Adrenal gland (tissue), 12 donors: ENCODE data around the gene KCNC1. TPM values are rescaled to one million over a fixed set of nuclear protein-coding genes. Genes with fewer than 3 reads are reported as not detected.

Source experiments
- DNase-seq, 7 donors: peaks; one replicate each; pipeline ENCODE4 v3.0.0-alpha.2; 2019 to 2020
- H3K27ac ChIP-seq, 5 donors: fragments of 200-600 bp; sonication (generic) in 4 of 5; 1 replicate in 3 of 5; 2 replicates in 2 of 5; pipeline versions ENCODE4 v1.5.1 to v1.8.0; 2016 to 2020; ENCODE audit warnings: mild to moderate bottlenecking in 1 of 5
- H3K27me3 ChIP-seq: fragments of 200-600 bp; 2 replicates; pipeline ENCODE4 v1.8.0; 2021
- H3K36me3 ChIP-seq, 2 donors: fragments of 200-600 bp; replicated peaks in 1 of 2; 1 replicate in 1 of 2; 2 replicates in 1 of 2; pipeline versions ENCODE4 v1.5.1 to v1.8.0; 2018 to 2022
- H3K4me1 ChIP-seq, 2 donors: fragments of 200-600 bp; replicated peaks in 1 of 2; 1 replicate in 1 of 2; 2 replicates in 1 of 2; pipeline versions ENCODE4 v1.5.1 to v1.8.0; 2018 to 2021
- H3K4me3 ChIP-seq, 4 donors: fragments of 200-600 bp; sonication (generic) in 3 of 4; one replicate each; pipeline ENCODE4 v1.5.1; 2016 to 2018
- H3K9me3 ChIP-seq, 3 donors: fragments of 200-600 bp; sonication (generic) in 1 of 3; replicated peaks in 1 of 3; 1 replicate in 2 of 3; 2 replicates in 1 of 3; pipeline versions ENCODE4 v1.5.1 to v1.8.0; 2016 to 2021
- CTCF ChIP-seq, 6 experiments: fragments of 450-650 bp in 4 of 6; fragments of 200-600 bp in 2 of 6; sonication (generic) in 1 of 6; IDR thresholded peaks; 1 replicate in 5 of 6; 2 replicates in 1 of 6; pipeline versions ENCODE4 v1.5.1 to v1.8.0; 2016 to 2021; ENCODE audit warnings: antibody characterized with exemption in 6 of 6, mild to moderate bottlenecking in 2 of 6, moderate library complexity in 1 of 6
- POLR2A ChIP-seq, 2 donors: fragments of 450-650 bp; IDR thresholded peaks; one replicate each; pipeline ENCODE4 v1.6.1; 2017; ENCODE audit warnings: antibody characterized with exemption in 2 of 2, mild to moderate bottlenecking in 2 of 2, moderate library complexity in 1 of 2
- WGBS, 4 donors: extraction: QIAGEN DNeasy Blood & Tissue Kit in 2 of 4; methylation state at CpG; one replicate each; pipeline versions ENCODE4 v1.1.5 to v1.1.7; 2013 to 2017; 5-methylcytosine and 5-hydroxymethylcytosine counted together
- intact Hi-C, 2 donors: fragments of 100-400 bp; cut with DNase I; formaldehyde crosslinking; loops; one replicate each; pipeline versions ENCODE4 v1.14.1 to v1.15.0; 2022 to 2023
- polyA plus RNA-seq, 3 donors: library from polyadenylated mRNA; stranded (reverse); fragments of 200-250 nt in 2 of 3; fragments of 350-450 nt in 1 of 3; fragmentation: Illumina TruSeq in 1 of 3; extraction: RNeasy Lipid Tissue Mini Kit (QIAGEN cat#74804) in 1 of 3; gene quantifications; one replicate each; pipeline ENCODE4 v1.2.3, GENCODE V29; 2013 to 2014
- total RNA-seq, 9 donors: library from RNA; depleted of rRNA in 4 of 9; stranded (reverse); fragments of >200 nt in 4 of 9; fragments of 120-200 nt in 1 of 9; fragmentation: NEBNext Ultra II Directional in 1 of 9; extraction: Animal tissue kit (Norgen Biotek cat#: 25700) in 1 of 9; gene quantifications; one replicate each; pipeline versions ENCODE4 v1.1.0 to v1.2.4, GENCODE V29; 2013 to 2023
- donor health status: healthy with polysubstance abuse.
- donor health status: Bipolar disorder and iron deficiency.
- donor health status: DM: yes; HTN: yes; CAD: no.
- donor health status: DM: no; HTN: no; CAD: no.
- donor health status: DM: no; HTN: no; CAD: no.
- donor health status: DM: yes; HTN: yes; CAD: no.

The KCNC1 gene
- total and polyA plus RNA-seq, 12 donors: 0.06 to 1.3 (median 0.55) TPM; not detected in 3

- intact Hi-C loops: no loop called here
- TF ChIP-seq POLR2A (IDR thresholded peaks at IDR 0.05): no peak
- no peak for TF ChIP-seq CTCF (IDR thresholded peaks at IDR 0.05)
- WGBS, 4 donors: 74 to 81% (median 79%) methylated on average over 5 of the region's 5 CpGs
- no peaks in the 10 kb centered on the region for H3K9me3 ChIP-seq
- no peak for DNase-seq
- no peaks in the 10 kb centered on the region for H3K4me1 ChIP-seq
- H3K27me3 ChIP-seq: peaks cover 22% of the 10 kb centered on the region
- H3K36me3 ChIP-seq: no peaks in the 10 kb centered on the region
- no peak overlapping the region for H3K4me3 ChIP-seq
- no peak overlapping the region for H3K27ac ChIP-seq
Measured at GRCh38 chr11:17699147-17700114, 35.1 kb upstream of the KCNC1 start.

GRCh38 chr11:17700991-17701390, 33.6 kb upstream of the KCNC1 start:
- 89 to 96% (median 90%) methylated on average over 3 to 4 of the region's 4 CpGs for WGBS, 4 donors
- intact Hi-C loops: no loop called here

GRCh38 chr11:17702876-17703275, 31.7 kb upstream of the KCNC1 start:
- Histone ChIP-seq H3K9me3 (no peaks in the 10 kb centered on the region), H3K4me3 (no peak overlapping the region), H3K4me1 (no peaks in the 10 kb centered on the region), H3K36me3 (no peaks in the 10 kb centered on the region), H3K27ac (no peak overlapping the region), H3K27me3 (no peaks in the 10 kb centered on the region)
- 54 to 72% (median 61%) methylated on average over 5 of the region's 5 CpGs for WGBS, 4 donors
- intact Hi-C loops: no loop called here
- TF ChIP-seq CTCF (IDR thresholded peaks at IDR 0.05): no peak
- TF ChIP-seq POLR2A (IDR thresholded peaks at IDR 0.05): no peak
- DNase-seq: no peak

More at GRCh38 chr11:17700991-17701390, 33.6 kb upstream of the KCNC1 start:
- H3K36me3 ChIP-seq: no peaks in the 10 kb centered on the region
- no peak overlapping the region for H3K27ac ChIP-seq
- H3K9me3 ChIP-seq: no peaks in the 10 kb centered on the region
- H3K27me3 ChIP-seq: peaks cover 13% of the 10 kb centered on the region
- DNase-seq: no peak
- no peak overlapping the region for H3K4me3 ChIP-seq
- H3K4me1 ChIP-seq: no peaks in the 10 kb centered on the region
- TF ChIP-seq POLR2A (IDR thresholded peaks at IDR 0.05) (no peak), CTCF (IDR thresholded peaks at IDR 0.05) (no peak)

GRCh38 chr11:17703951-17704350, 30.6 kb upstream of the KCNC1 start:
- no peaks in the 10 kb centered on the region for H3K9me3 ChIP-seq
- H3K36me3 ChIP-seq: no peaks in the 10 kb centered on the region
- H3K4me1 ChIP-seq: no peaks in the 10 kb centered on the region
- WGBS, 4 donors: 91 to 97% (median 94%) methylated on average over 2 of the region's 2 CpGs
- no peak for TF ChIP-seq POLR2A (IDR thresholded peaks at IDR 0.05)
- no peak for TF ChIP-seq CTCF (IDR thresholded peaks at IDR 0.05)
- no peak overlapping the region for H3K27ac ChIP-seq
- intact Hi-C loops: no loop called here
- H3K4me3 ChIP-seq: no peak overlapping the region
- H3K27me3 ChIP-seq: no peaks in the 10 kb centered on the region
- no peak for DNase-seq
